ENCODE measurements around the gene DLG1. TPM values are rescaled to one million over a fixed set of nuclear protein-coding genes. Genes with fewer than 3 reads are reported as not detected.
"Not testable (repeated sequence)": the region's sequence is repeated elsewhere in the genome, so short reads cannot be mapped to it uniquely, and the experiment has no call there.

Gene DLG1
- polyA plus RNA-seq, 4 donors, result 73.5 to 98.8 (median 94.4) TPM

DNA sequence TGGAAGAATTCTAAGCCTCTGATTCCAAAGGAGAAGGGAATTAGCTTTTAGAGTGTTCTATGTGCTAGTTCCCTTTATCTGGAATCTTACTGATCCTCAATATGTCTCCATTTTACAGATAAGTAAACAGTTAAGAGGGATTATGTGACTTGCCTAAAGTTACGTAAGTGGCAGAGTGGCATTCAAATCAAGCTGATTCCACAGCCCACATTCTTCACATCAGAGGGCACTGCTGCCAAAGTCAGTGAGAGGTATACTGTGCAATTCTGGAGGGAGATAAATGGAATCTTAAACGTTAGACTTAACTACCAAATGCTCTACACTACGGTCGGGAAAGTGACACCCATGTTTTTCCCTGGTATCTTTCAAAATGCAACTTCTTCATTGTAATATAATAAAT, 257.8 kb downstream of the DLG1 start:
- no peak for DNase-seq (ENCODE audit: low read depth in 4 of 4, low spot score in 3 of 4)

DNA sequence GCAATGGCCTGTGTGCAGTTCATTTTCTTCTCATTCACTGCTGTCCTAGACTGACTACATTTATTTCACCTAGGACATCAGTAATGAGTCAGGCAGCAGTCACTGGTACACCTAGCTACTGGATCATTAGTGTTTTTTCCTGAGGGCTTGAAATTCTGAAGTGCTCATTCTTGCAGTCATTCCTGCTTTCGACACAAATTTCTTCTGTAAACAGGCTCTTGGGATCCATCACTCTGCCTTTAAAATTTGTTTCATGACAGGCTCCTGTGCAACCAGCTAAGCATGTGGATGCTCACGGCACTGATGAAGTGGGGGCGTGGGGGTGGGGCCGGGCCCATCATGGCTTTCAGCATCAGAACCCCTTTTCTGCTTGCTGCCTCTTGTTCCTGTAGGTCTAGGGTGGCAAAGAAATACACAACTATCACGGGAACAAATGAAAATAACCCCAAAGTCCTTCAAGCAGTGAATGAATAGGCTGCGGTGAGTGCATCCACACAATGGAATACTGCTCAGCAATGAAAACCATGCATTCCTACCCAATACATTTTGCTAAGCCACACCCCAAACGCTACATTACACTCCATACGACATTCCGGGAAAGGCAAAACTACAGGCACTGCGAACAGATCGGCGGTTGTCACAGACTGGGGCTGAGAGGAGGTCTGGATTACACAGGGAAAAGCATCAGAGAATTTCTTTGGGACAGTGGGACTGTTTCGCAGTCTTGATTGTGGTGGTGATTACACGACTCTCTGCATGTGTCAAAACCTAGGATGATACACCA, 259.5 kb downstream of the DLG1 start:
- no peak for DNase-seq (ENCODE audit: low read depth in 4 of 4, low spot score in 3 of 4)

DNA sequence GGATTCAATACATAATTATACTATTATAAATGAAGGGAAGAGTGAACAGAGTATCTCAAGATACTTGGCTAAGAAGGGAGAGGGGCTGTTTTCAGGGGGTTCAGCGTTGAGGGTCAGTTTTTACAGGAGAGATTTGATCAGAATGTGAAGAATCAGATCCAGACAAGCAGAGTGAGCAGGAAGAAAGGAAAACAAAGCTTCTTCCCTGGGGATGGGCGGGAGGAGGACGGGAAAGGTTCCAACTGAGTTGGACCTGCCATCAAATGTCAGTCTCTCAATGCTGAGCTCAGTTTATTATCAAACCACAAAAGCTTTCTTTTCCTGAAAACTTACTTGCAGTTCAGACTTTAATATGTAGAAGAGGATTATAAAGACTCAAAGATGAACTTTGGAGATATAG, 262.8 kb downstream of the DLG1 start:
- no peak for DNase-seq (ENCODE audit: low read depth in 4 of 4, low spot score in 3 of 4)

DNA sequence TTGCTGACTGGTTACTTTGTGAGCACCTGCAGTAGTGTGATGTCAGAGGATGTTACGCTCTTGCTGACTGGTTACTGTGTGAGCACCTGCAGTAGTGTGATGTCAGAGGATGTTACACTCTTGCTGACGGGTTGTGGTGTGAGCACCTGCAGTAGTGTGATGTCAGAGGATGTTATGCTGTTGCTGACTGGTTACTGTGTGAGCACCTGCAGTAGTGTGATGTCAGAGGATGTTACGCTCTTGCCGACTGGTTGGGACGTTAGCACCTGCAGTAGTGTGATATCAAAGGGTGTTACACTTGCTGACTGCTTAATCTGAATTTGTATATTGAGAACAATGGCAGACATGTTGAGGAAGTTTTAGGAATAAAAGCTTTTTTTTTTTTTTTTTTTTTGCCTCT, 263.6 kb downstream of the DLG1 start:
- DNase-seq (ENCODE audit: low read depth in 4 of 4, low spot score in 3 of 4), result not testable (repeated sequence)

DNA sequence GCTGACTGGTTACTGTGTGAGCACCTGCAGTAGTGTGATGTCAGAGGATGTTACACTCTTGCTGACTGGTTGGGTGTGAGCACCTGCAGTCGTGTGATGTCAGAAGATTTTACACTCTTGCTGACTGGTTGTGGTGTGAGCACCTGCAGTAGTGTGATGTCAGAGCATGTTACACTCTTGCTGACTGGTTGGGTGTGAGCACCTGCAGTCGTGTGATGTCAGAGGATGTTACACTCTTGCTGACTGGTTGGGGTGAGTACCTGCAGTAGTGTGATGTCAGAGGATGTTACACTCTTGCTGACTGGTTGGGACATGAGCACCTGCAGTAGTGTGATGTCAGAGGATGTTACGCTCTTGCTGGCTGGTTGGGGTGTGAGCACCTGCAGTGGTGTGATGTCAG, 264.6 kb downstream of the DLG1 start:
- DNase-seq (ENCODE audit: low read depth in 4 of 4, low spot score in 3 of 4), result not testable (repeated sequence)

DNA sequence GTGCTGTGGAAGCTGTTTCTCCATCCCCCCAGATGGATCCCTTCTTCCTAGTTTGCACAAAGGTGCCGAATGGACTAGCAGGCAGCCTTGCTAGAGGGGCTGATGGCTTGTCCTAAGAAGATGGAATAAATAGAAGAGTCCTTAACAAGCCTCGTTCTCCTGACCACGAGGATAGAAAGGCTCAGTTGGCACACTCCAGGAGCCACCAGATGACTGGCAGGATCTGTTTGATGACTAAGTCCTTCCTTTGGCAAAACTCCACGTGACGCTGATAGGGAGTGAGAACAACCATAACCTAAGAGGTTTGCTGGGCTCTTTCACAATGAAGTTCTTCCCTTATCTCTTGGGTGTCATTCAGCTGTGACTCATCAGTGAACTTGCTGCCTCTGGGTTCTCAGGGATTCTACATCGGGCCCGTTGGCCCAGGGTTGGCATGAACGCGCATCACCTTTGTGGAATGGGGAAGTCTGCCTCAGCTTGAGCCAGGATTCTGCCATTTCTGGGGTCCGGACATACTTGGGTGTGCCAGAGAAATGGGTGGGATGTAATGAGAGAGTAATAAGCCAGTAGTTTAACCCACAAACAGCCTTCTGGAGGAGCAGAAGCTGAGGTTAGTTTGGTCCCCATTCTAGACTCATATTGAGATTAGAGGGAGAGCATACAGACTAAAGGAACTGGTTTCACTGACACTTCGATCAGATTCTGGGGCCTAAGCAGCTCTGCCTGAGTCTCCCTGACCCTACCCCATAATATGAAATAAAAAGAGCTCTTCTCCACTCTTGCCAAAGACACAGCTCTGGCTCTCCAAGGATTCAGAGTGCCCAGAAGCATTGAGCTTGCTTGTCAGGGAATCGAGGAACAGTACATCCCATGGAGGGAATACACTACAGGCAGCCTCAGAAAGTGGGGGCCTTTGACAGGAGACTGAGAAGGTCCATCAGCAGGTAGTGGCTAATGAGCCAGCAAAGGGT, 266.8 kb downstream of the DLG1 start:
- no peak for DNase-seq (ENCODE audit: low read depth in 4 of 4, low spot score in 3 of 4)

DNA sequence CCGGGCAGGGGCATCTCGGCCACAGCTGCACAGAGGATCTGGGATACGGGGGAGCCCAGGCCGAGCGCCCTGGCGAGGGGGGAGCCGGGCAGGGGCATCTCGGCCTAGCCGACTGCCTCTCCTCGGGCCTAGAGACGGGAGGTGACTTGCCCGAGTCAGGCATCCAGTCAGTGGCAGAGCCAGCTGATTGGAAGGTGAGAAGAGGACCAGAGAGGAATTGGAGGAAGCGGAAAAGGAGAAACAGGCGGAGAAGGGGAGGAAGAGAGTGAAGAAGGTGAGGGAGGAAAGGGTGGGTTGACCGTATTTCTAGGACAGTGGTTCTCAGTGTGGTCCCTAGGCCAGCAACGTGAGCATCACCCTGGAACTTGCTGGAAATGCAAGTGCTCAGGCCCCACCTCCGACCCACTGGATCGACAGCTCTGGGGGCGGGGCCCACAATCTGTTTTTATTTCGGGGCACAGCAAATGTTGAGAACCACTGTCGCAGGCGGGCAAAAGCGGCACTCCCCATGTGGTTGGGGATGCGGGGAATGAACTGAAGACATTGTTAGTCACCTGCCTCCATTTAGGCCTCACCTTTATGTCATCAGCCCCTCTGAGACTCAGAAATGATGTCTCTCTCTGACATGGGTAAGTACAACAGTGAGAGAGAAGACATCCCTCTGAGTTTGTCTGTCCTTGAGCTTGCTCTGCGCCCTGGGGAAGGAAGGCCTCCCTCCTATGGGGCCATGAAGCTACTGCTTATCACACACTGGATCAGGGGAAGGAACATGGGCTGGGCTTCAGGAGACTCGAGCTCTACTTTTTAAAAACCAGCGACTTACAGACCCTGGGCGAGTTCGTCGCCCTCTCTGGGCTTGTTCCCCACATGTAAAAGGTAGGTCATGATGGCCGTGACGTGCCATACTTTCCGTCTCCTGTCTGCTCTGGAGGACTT, 267.8 kb downstream of the DLG1 start:
- no peak for DNase-seq (ENCODE audit: low read depth in 4 of 4, low spot score in 3 of 4)

DNA sequence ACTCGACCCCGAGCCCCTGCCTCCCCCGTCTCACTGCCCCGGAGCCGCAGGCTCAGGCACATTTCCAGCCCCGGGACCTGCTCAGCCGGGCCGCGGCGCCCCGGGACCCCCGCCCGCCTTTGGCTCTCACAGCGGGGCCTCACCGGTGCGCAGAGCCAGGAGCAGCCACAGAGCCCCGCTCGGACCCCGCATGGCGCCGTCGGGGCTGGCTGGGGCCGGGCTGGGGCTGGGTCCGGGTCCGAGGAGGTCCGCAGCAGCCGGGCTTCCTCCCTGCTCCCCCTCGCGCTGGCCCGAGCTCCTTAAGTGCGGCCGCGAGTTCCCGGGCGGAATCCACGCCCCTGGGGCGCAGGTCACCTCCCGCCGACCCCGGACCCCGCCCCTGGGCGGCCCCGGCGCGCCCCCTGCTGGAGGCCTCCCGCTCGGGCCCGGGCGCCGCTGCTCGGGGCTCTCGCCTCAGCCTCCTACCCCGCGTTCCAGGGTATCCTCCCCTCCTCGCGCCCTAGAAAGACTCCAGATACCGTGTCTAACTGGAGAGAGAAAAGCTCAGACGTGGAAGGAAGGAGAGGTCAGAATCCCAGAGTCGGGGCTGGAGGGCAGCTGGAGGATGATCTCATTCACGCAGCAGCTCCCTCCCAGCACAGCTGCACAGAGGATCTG, 268.8 kb downstream of the DLG1 start, which contains the start of gene MELTF:
Gene MELTF (minus strand): TSS at position 307 of the 657 bp plus-strand sequence. CDS start 115 bp downstream, at position 192.
- DNase-seq (ENCODE audit: low read depth in 4 of 4, low spot score in 3 of 4), result no peak

DNA sequence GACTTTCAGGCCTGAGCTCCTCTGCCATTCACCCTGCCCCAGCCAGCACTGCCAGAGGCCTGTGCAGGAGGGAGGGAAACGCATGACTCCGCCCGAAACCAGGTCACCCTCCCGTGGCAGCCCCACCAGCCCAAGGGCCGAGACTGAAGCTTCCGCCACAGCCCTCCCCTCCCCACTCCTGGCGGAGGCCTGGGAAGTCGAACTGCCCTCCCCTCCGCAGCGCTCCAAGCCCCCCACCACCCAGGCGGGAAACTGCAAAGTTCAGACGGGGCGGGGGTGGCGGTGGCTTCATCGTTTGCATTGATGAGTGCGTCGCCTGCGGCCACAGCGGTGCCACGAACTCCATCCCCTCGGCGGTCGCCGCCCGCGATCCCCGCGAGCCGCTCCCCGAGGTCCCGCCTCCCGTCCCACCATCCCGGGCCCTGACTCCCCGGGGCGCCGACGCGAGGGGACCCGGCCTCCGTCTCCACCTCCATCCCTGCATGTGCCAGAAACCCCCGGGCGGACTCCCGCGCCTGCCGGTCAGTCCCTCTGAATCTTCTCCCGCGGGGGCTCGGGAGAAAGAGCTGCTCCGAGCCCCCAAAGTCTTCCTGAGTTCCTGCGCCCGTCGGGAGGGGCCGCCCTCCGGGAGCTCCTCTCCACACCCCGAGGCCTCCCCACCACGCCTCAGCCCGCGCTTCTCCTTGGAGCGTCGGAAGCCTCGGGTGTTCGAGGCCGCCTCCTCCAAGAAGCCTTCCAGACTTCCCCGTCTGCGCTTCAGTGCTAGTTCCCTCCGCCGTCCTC, 269.5 kb downstream of the DLG1 start:
- no peak for DNase-seq (ENCODE audit: low read depth in 4 of 4, low spot score in 3 of 4)

DNA sequence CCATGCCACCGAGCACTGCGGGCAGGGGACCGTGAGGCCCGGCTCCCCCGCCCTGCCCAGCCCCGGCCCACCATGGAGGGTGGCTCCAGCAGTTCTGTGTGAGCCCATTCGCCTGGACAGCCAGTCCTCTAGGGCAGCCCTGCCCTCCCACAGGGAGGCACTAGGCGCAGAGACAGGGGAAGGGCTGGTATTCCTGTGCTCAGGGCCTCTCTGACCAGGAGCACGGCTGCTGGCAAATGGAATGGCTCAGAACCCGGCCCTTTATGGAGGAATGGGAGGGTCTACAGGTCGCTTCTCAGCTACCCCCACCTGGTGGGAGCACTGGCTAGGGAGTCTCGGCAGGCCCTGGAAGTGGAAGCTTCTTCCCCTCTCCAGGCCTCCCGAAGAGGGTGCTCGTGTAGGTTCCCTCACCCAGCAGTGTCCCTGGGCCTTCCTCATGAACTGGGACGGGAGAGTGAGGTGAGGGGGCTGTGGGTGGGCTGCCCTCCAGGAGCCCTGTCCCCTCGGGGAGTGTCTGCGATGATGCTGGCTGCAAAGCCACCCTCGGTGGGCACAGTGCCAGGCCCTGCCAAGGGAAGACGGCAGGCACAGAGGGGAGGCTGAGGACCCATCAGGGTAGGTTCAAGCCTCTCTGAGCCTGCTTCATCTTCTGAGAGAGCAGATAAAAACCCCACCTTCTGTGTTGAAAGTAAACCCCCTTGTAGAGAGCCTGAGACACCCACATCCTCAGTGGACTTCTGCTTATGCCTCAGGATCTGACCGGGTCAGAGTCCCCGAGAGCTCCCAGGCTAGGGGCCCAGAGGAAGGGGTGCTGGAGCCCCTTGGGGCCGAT, 270.3 kb downstream of the DLG1 start:
- no peak for DNase-seq (ENCODE audit: low read depth in 4 of 4, low spot score in 3 of 4)

DNA sequence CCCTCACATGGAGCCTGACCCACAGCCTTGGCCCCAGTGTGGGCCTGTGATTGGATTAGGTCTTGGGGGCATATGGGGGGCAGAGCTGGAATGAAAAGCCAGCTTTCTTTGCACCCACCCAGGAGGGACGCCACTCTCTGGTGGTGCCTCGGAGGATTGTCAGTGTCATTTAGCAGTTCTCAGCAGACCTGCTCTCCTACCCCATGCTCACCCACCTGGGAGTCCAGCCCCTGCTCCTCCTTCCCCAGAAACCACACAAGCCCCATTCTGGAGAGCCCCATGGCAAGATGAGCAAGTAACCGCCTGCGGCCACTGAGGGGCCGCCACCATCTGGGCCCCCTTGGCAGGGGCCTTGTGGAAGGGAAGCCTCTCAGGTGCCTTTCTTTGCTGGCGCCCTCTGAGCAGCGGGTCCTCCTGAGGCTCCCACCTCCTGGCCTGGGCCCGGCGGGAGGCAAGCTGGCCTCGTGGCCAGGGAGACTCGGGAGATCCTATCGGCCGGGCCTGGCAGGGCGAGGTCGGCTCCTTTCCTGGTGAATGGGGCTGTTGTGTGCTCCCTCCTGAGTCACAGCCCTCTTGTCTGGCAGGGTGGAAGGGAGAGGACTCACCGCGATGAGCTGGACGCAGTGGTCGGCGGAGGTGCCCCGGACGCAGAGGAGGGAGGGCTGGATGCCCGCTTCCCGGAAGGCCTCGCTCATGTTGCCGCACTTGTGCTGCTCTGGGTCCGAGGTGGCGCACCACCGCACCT, 271.1 kb downstream of the DLG1 start:
- no peak for DNase-seq (ENCODE audit: low read depth in 4 of 4, low spot score in 3 of 4)

DNA sequence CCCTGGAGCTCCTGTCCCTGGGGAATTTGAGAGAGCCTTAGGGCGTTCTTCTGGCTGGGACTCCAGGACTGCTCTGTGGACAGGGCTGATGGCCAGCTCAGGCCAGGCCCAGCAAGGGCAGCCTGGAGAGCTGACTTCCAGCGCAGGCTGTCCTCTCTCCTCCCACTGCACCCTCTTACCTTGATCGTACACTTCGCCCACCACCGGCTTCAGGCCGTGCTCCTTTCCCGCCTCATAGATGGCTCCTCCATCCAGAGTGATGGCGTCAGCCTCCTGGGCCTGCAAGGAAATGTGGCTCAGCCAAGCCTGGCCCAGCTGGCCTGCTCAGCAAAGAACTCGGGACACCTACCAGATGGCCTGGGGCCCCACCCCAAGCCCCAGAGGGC, 271.9 kb downstream of the DLG1 start:
- DNase-seq (ENCODE audit: low read depth in 4 of 4, low spot score in 3 of 4), result no peak

DNA sequence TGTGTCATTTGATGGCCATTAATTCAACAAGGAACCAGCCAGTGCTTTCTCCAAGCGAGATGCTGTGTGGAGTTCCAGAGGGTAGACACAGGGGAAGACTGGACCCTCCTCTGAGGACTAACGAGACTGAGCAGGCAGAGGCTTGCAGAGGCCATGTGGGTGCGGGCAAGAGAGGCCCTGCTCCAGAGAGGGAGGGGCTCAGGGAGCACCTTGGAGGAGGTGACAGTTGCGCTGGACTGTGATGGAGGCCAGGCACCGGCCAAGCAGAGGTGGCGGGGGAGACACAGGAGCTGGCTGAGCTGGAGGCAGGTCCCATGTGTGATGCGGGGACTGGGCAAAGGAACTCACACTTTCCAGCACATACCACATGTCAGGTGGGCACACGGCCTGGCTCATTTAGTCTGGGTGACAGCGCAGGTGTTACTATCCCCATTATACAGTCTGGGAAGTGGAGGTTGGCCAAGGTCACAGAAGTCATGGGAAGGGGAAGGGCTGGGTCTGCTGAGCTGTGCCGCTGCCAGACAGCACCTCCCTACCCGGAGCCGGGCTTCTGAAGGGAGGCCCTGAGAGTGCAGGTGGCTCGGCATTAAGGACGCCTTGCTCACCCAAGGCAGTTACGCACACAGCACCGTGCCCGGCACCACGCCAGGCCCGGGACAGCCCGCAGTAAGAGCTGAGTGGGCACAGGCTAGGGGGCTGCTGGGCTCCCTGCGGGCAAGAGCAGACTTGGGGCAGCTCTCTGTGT, 272.5 kb downstream of the DLG1 start:
- DNase-seq (ENCODE audit: low read depth in 4 of 4, low spot score in 3 of 4), result no peak

DNA sequence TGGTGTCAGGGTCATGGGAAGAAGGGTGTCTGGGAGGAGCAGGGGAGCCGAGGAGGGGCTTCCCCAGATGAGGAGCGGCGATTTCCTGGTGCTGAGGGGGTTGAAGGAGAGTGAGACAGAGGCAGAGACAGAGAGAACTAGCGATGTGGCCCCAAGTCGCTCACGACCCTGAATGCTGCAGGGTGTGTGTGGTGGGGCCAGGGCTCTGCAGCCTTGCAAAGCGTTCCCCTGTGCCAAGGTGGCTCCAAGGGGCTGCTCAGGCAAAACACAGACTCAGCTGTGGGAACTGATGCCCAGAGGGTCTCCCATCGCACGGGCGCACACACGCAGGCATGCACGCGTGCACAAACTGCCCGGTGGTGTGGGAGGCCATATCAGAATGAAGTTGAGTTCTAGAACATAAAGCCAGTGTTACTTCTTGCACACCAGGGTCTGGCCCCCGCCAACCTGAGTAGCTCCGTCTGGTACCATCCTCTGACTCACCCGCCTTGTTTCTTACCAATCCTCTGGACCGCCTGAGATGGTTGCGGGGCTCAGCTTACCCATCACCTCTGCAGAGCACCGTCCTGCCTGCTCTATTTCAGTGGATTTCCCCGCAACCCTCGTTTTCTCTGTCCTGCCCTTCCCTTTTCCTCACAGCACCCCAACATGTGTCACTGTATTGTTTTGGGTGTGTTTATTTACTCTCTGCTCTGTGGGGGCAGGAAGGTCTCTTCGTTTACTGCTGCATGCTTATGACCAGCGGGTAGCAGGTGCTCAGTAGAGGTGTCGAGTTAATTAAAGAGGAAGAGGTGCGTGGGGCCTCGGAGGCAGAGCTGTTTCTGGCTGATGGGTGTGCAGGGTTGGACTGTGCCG, 273.3 kb downstream of the DLG1 start:
- DNase-seq (ENCODE audit: low read depth in 4 of 4, low spot score in 3 of 4), result no peak

DNA sequence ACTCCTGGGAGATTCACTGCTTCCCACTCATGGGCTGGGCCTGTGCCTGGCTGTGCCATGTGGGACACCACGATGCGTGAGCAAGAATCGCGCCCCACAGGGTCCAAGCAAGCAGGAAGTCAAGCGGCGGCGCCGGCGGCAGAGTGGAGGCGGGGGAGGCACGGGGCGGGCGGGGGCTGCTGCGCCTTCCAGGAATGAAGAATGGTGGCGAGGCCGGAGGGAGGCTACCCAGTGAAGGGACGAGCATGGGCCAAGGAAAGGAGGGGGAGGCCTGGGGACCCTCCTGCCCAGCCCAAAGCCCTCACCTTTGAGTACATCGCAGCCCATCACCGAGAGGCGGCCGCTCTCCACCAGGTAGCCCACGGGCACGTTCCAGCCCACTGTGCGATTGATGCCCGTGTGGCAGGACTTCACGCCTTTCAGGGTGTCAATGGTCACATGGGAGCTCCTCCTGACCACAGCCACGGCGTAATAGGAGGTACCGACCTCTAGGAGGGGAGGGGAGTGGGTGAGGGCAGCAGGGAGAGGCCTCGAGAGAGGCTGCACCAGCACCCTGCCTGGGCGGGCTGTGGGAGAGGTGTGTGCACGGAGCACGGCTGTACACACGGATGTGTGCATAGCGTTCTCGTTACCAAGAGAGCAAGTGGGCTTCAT, 274.3 kb downstream of the DLG1 start:
- DNase-seq (ENCODE audit: low read depth in 4 of 4, low spot score in 3 of 4), result no peak
